Measurements from ENCODE around the gene KCND3. TPM values are rescaled to one million over a fixed set of nuclear protein-coding genes. Genes with fewer than 3 reads are reported as not detected.

KCND3 gene
- total RNA-seq, 4 donors from 2014 or later, result 6.9 to 11.7 (median 9.5) TPM

DNA sequence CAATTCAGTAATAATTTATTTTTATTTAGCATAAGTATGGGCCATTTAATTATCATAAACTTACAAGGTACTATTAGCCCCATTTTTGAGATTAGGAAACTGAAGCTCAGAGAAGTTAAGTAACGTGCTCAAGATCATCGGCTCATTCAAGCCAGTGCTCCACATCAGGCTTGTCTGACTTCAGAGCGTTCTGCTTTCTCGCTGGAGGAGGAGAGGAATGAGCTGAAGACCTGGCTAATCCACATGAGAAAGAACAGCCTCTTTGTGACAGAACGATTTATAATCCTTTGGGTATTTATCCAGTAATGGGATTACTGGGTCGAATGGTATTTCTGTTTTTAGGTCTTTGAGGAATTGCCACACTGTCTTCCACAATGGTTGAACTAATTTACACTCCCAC lies 194.1 kb downstream of the KCND3 start:
- no peak for ATAC-seq (ENCODE audit: low FRiP score)
- DNase-seq (ENCODE audit: low spot score), result no peak
- no peak for TF ChIP-seq CTCF (IDR thresholded peaks at IDR 0.05)

GRCh38 chr1:111793923-111794322 lies 195.5 kb downstream of the KCND3 start:
- DNase-seq (ENCODE audit: low spot score) (no peak), ATAC-seq (ENCODE audit: low FRiP score) (no peak)
- no peak for TF ChIP-seq CTCF (IDR thresholded peaks at IDR 0.05)

GRCh38 chr1:111792249-111792648 lies 197.2 kb downstream of the KCND3 start:
- ATAC-seq (ENCODE audit: low FRiP score), result no peak
- no peak for DNase-seq (ENCODE audit: low spot score)
- TF ChIP-seq CTCF (IDR thresholded peaks at IDR 0.05), result no peak

DNA sequence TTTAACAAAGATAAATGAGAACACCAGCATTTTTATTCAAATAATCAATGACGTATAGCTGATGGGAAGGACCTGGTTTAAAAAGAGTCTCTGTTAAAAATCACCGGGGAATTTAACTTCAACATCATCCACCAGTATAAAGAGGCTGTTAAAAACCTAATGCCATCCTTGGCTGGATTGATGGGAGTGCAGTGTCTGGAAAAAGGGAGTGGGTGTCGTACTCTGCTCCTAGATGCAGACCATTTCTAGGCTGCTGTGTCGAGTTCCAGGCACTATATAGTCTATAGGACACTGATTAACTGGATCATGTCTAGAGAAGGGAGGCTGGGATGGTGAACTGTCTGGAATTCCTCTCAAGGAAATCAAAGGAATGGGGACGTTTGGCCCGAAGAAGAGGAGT lies 197.7 kb downstream of the KCND3 start:
- DNase-seq (ENCODE audit: low spot score) (no peak), ATAC-seq (ENCODE audit: low FRiP score) (no peak)
- TF ChIP-seq CTCF (IDR thresholded peaks at IDR 0.05), result no peak

- peak; percentile 46 for ATAC-seq (ENCODE audit: low FRiP score)
- no peak for DNase-seq (ENCODE audit: low spot score)
- TF ChIP-seq CTCF (IDR thresholded peaks at IDR 0.05), result no peak
These were observed 199.7 kb downstream of the KCND3 start for GRCh38 chr1:111789666-111790316.

GRCh38 chr1:111789142-111789541 lies 200.3 kb downstream of the KCND3 start:
- DNase-seq (ENCODE audit: low spot score), result no peak
- no peak for ATAC-seq (ENCODE audit: low FRiP score)
- no peak for TF ChIP-seq CTCF (IDR thresholded peaks at IDR 0.05)

DNA sequence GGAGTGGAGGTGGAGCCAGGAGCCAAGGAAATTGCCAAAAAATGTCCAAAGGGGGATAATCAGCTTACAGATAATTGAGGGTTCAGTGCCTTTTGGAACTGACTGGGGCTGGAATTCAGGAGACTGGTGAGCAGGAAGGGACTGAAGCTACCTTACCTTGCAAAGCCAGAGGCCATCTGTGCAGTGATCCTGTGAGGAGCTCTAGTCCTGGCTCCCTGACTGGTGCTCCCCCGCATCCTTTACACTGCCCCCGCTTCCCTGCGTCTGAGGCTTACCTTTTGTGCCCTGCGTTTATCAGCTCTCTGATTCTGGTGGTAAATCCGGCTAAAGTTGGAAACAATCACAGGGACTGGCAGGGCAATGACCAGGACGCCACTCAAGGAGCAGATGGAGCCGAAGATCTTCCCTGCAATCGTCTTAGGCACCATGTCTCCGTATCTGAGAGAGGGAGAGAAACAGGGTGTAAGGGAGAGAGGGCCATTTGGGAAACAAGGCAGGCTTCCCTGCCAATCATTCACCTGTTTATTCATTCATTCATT lies 202.7 kb downstream of the KCND3 start:
- TF ChIP-seq CTCF (IDR thresholded peaks at IDR 0.05), result no peak
- ATAC-seq (ENCODE audit: low FRiP score) (no peak), DNase-seq (ENCODE audit: low spot score) (no peak)

All from omental fat pad (tissue), 4 donors.